SK-N-SH (cell line): ENCODE results near the gene TULP1.

Source experiments
- CHD2 ChIP-seq: fragments of 150-350 bp; IDR thresholded peaks from 2 replicates; pipeline ENCODE4 v1.6.1; 2018; ENCODE audit warnings: low read length; ENCODE audit not compliant: partially characterized antibody
- JUND ChIP-seq: IDR thresholded peaks from 2 replicates; pipeline ENCODE4 v1.4.0; 2012
- POLR2AphosphoS5 ChIP-seq: IDR thresholded peaks from 2 replicates; pipeline ENCODE4 v1.6.1; 2012; ENCODE audit warnings: low read depth, low read length
- TEAD4 ChIP-seq: IDR thresholded peaks from 2 replicates; pipeline ENCODE4 v1.4.0; 2012; ENCODE audit warnings: mild to moderate bottlenecking, borderline replicate concordance; ENCODE audit not compliant: insufficient read depth
- USF2 ChIP-seq: fragments of 150-350 bp; IDR thresholded peaks from 2 replicates; pipeline ENCODE4 v1.6.1; 2017; ENCODE audit warnings: antibody characterized with exemption, low read length, low read depth, borderline replicate concordance
- YY1 ChIP-seq: IDR thresholded peaks from 2 replicates; pipeline ENCODE4 v1.4.0; 2012; ENCODE audit warnings: low read depth, mild to moderate bottlenecking
- TF ChIP-seq, protein P1 (sequence below): fragments of 200-600 bp; sonication (generic); IDR thresholded peaks from 2 replicates; pipeline ENCODE4 v1.6.1; 2017; ENCODE audit warnings: antibody characterized with exemption, mild to moderate bottlenecking, moderate library complexity

GRCh38 chr6:35463292-35463691, 49.4 kb downstream of the TULP1 start:
- no peak for TF ChIP-seq POLR2AphosphoS5
- TF ChIP-seq, protein P1, sequence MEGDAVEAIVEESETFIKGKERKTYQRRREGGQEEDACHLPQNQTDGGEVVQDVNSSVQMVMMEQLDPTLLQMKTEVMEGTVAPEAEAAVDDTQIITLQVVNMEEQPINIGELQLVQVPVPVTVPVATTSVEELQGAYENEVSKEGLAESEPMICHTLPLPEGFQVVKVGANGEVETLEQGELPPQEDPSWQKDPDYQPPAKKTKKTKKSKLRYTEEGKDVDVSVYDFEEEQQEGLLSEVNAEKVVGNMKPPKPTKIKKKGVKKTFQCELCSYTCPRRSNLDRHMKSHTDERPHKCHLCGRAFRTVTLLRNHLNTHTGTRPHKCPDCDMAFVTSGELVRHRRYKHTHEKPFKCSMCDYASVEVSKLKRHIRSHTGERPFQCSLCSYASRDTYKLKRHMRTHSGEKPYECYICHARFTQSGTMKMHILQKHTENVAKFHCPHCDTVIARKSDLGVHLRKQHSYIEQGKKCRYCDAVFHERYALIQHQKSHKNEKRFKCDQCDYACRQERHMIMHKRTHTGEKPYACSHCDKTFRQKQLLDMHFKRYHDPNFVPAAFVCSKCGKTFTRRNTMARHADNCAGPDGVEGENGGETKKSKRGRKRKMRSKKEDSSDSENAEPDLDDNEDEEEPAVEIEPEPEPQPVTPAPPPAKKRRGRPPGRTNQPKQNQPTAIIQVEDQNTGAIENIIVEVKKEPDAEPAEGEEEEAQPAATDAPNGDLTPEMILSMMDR, result no peak
- TF ChIP-seq CHD2, result no peak
- TF ChIP-seq TEAD4, result no peak
- TF ChIP-seq YY1, result no peak
- no peak for TF ChIP-seq USF2
- TF ChIP-seq JUND, result no peak
